CD14-positive monocyte (primary cell): ENCODE measurements around the gene TM4SF1. TPM values are rescaled to one million over a fixed set of nuclear protein-coding genes. Genes with fewer than 3 reads are reported as not detected.

Source experiments
- DNase-seq, 3 donors: peaks; one replicate each; pipeline ENCODE4 v3.0.0-alpha.2; 2011 to 2022
- H2AFZ ChIP-seq: 2 replicates; pipeline ENCODE4 v1.6.0; 2012; ENCODE audit warnings: mild to moderate bottlenecking, low read depth, low read length, inconsistent platforms; ENCODE audit not compliant: insufficient read depth, poor library complexity, severe bottlenecking
- H3K27ac ChIP-seq, 2 donors: 1 replicate in 1 of 2; 2 replicates in 1 of 2; pipeline ENCODE4 v1.5.1; 2012 to 2013; ENCODE audit warnings: low read length in 2 of 2, control low read depth in 1 of 2, inconsistent platforms in 1 of 2, low read depth in 1 of 2, mild to moderate bottlenecking in 1 of 2
- H3K27me3 ChIP-seq, 2 donors: one replicate each; pipeline versions ENCODE4 v1.6.0 to v1.6.1; 2011 to 2013; ENCODE audit warnings: low read length in 2 of 2; ENCODE audit not compliant: control insufficient read depth in 2 of 2, insufficient read depth in 2 of 2
- H3K36me3 ChIP-seq, 2 donors: replicated peaks in 1 of 2; 1 replicate in 1 of 2; 2 replicates in 1 of 2; pipeline versions ENCODE4 v1.5.1 to v1.6.1; 2012 to 2013; ENCODE audit warnings: low read length in 2 of 2, control low read depth in 1 of 2, inconsistent platforms in 1 of 2, mild to moderate bottlenecking in 1 of 2; ENCODE audit not compliant: insufficient read depth in 2 of 2, control insufficient read depth in 1 of 2
- H3K4me1 ChIP-seq, 2 donors: 1 replicate in 1 of 2; 2 replicates in 1 of 2; pipeline versions ENCODE4 v1.5.1 to v1.6.1; 2012 to 2013; ENCODE audit warnings: low read length in 2 of 2, control low read depth in 1 of 2, inconsistent platforms in 1 of 2, mild to moderate bottlenecking in 1 of 2, moderate library complexity in 1 of 2; ENCODE audit not compliant: insufficient read depth in 2 of 2, control insufficient read depth in 1 of 2
- H3K4me2 ChIP-seq: replicated peaks from 2 replicates; pipeline ENCODE3; 2012; ENCODE audit warnings: low read length, moderate library complexity, mild to moderate bottlenecking; ENCODE audit not compliant: poor library complexity, severe bottlenecking; ENCODE audit errors: extremely low read depth
- H3K4me3 ChIP-seq, 3 experiments: fragments of 200-600 bp in 1 of 3; sonication (generic) in 1 of 3; replicated peaks in 1 of 3; 1 replicate in 2 of 3; 2 replicates in 1 of 3; pipeline ENCODE4 v1.5.1; 2011 to 2013; ENCODE audit warnings: low read length in 3 of 3, mild to moderate bottlenecking in 3 of 3, control low read depth in 2 of 3, low read depth in 2 of 3, inconsistent platforms in 1 of 3, moderate library complexity in 1 of 3
- H3K79me2 ChIP-seq: 2 replicates; pipeline ENCODE4 v1.6.0; 2012; ENCODE audit warnings: mild to moderate bottlenecking, control low read depth, inconsistent platforms, low read length, moderate library complexity; ENCODE audit not compliant: insufficient read depth
- H3K9ac ChIP-seq: 2 replicates; pipeline ENCODE4 v1.6.0; 2017; ENCODE audit warnings: low read length, mild to moderate bottlenecking; ENCODE audit not compliant: insufficient read depth, poor library complexity, severe bottlenecking
- H3K9me3 ChIP-seq, 2 donors: replicated peaks in 1 of 2; 1 replicate in 1 of 2; 2 replicates in 1 of 2; pipeline versions ENCODE4 v1.5.1 to v1.6.1; 2012 to 2013; ENCODE audit warnings: low read length in 2 of 2, control low read depth in 1 of 2; ENCODE audit not compliant: control insufficient read depth in 1 of 2, insufficient read depth in 1 of 2
- H4K20me1 ChIP-seq: 2 replicates; pipeline ENCODE4 v1.6.0; 2012; ENCODE audit warnings: mild to moderate bottlenecking, low read length, control low read depth, moderate library complexity; ENCODE audit not compliant: insufficient read depth
- H3K27ac Mint-ChIP-seq, 7 donors: one replicate each; pipeline ENCODE4 v1.8.0; 2020; ENCODE audit warnings: mild to moderate bottlenecking in 7 of 7, mixed read lengths in 7 of 7, moderate library complexity in 6 of 7, inconsistent platforms in 2 of 7
- H3K27me3 Mint-ChIP-seq, 3 donors: one replicate each; pipeline ENCODE4 v1.8.0; 2021 to 2022; ENCODE audit warnings: low read depth in 3 of 3, mild to moderate bottlenecking in 3 of 3, mixed read lengths in 3 of 3, moderate library complexity in 3 of 3, inconsistent platforms in 1 of 3
- H3K36me3 Mint-ChIP-seq, 2 donors: one replicate each; pipeline ENCODE4 v1.8.0; 2020; ENCODE audit warnings: mixed read lengths in 2 of 2, inconsistent platforms in 1 of 2, mild to moderate bottlenecking in 1 of 2
- H3K4me1 Mint-ChIP-seq: one replicate; pipeline ENCODE4 v1.8.0; 2020; ENCODE audit warnings: mild to moderate bottlenecking, mixed read lengths
- H3K4me3 Mint-ChIP-seq, 2 donors: one replicate each; pipeline ENCODE4 v1.8.0; 2020; ENCODE audit warnings: mild to moderate bottlenecking in 2 of 2, mixed read lengths in 2 of 2, moderate library complexity in 1 of 2
- H3K9me3 Mint-ChIP-seq, 7 donors: one replicate each; pipeline ENCODE4 v1.8.0; 2020 to 2022; ENCODE audit warnings: mixed read lengths in 7 of 7, mild to moderate bottlenecking in 6 of 7, moderate library complexity in 6 of 7, inconsistent platforms in 2 of 7
- WGBS: methylation state at CpG from one replicate; pipeline ENCODE4 v1.1.5; 2013; ENCODE audit warnings: missing lambda C conversion rate; ENCODE audit not compliant: insufficient coverage; 5-methylcytosine and 5-hydroxymethylcytosine counted together
- intact Hi-C, 2 donors: fragments of 100-400 bp; cut with micrococcal nuclease; formaldehyde crosslinking; loops; one replicate each; pipeline versions ENCODE4 v1.15.0 to v1.15.1; 2023
- polyA plus RNA-seq, 3 donors: library from polyadenylated mRNA; depleted of rRNA in 1 of 3; unstranded in 2 of 3; stranded (reverse) in 1 of 3; fragments of 300-500 nt in 2 of 3; fragments of >200 nt in 1 of 3; fragmentation: Illumina TruSeq in 2 of 3; gene quantifications; 1 replicate in 2 of 3; 2 replicates in 1 of 3; pipeline ENCODE4 v1.2.3, GENCODE V29; 2012 to 2021
- TF ChIP-seq, protein P1 (sequence below): fragments of 200-600 bp; IDR thresholded peaks from one replicate; pipeline ENCODE4 v1.8.0; 2022; ENCODE audit warnings: antibody characterized with exemption, mild to moderate bottlenecking

The TM4SF1 gene
- polyA plus RNA-seq, 3 donors = not detected

DNA sequence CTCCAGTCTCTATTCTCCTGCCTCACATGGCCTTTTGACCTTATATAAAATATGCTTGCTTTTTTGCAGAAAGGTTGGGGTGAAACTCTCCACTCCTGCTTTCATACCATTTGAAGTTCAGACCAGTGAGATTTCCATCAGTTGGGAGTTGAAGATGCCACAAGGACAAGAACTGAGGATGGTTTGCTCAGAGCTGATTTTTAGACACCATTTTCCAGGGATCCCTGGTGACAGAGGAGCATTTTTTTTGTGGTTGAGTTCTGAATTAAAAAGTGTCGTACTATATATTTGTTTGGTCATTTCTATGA, 8.8 kb upstream of the TM4SF1 start:
- Histone ChIP-seq H3K27me3 (no peaks in the 10 kb centered on the region), H2AFZ (no peak overlapping the region), H3K9ac (no peak overlapping the region), H3K4me2 (no peak overlapping the region), H3K79me2 (no peaks in the 10 kb centered on the region), H3K36me3 (no peaks in the 10 kb centered on the region), H3K27ac (no peak overlapping the region), H3K4me1 (peaks cover 0 to 5% of the 10 kb centered on the region in 2 donors), H4K20me1 (no peaks in the 10 kb centered on the region), H3K9me3 (no peaks in the 10 kb centered on the region), H3K4me3 (no peak overlapping the region)
- H3K4me1 Mint-ChIP-seq = peaks cover 19% of the 10 kb centered on the region
- intact Hi-C loops = no loop called here
- TF ChIP-seq, protein P1, sequence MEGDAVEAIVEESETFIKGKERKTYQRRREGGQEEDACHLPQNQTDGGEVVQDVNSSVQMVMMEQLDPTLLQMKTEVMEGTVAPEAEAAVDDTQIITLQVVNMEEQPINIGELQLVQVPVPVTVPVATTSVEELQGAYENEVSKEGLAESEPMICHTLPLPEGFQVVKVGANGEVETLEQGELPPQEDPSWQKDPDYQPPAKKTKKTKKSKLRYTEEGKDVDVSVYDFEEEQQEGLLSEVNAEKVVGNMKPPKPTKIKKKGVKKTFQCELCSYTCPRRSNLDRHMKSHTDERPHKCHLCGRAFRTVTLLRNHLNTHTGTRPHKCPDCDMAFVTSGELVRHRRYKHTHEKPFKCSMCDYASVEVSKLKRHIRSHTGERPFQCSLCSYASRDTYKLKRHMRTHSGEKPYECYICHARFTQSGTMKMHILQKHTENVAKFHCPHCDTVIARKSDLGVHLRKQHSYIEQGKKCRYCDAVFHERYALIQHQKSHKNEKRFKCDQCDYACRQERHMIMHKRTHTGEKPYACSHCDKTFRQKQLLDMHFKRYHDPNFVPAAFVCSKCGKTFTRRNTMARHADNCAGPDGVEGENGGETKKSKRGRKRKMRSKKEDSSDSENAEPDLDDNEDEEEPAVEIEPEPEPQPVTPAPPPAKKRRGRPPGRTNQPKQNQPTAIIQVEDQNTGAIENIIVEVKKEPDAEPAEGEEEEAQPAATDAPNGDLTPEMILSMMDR = no peak
- H3K27me3 Mint-ChIP-seq = peaks cover 0 to 6% (median 3%) of the 10 kb centered on the region in 3 donors
- H3K4me3 Mint-ChIP-seq = no peak overlapping the region
- no peak for DNase-seq
- peak overlapping the region in 4 of 7 donors; percentile 28 to 89 (median 72) for H3K27ac Mint-ChIP-seq
- H3K36me3 Mint-ChIP-seq = no peaks in the 10 kb centered on the region
- WGBS = no CpG with 5 or more reads among the region's 1 CpG
- H3K9me3 Mint-ChIP-seq = no peaks in the 10 kb centered on the region

DNA sequence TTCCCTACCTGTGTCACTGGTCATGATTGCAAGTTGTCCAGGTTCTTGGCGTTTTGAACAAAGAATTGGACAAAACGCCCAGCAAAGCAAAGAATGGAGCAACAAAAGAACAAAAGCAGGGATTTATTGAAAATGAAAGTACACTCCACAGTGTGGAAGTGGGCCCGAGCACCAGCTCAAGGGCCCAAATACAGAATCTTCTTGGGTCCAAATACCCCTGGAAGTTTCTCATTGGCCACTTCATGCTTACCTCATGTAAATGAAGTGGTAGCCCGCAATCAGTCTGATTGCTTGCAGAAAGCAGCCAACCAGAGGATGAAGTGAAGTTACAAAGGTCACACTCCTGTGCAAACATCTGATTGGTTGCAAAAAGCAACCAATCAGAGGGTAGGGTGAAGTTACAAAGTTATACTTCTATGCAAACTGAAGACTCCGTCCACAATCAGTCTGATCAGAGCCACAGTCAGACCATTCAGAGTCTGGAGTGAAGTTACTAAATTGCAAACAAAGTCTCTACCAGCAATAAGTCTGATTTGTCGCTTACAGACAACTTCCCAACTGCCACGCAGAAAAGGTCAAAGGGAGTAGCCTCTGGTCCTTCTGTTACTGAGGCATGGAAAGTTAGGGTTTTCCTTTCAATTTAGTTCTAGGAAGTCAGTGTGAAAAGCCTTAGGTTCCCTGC, 8.3 kb upstream of the TM4SF1 start:
- peaks cover 0 to 5% of the 10 kb centered on the region in 2 donors for H3K4me1 ChIP-seq
- no peak overlapping the region for H3K4me3 ChIP-seq
- DNase-seq = no peak
- TF ChIP-seq, protein P1 = no peak
- H4K20me1 ChIP-seq = no peaks in the 10 kb centered on the region
- no peaks in the 10 kb centered on the region for H3K9me3 Mint-ChIP-seq
- no peaks in the 10 kb centered on the region for H3K27me3 ChIP-seq
- H3K36me3 ChIP-seq = no peaks in the 10 kb centered on the region
- H3K4me3 Mint-ChIP-seq = no peak overlapping the region
- H2AFZ ChIP-seq = no peak overlapping the region
- no peaks in the 10 kb centered on the region for H3K36me3 Mint-ChIP-seq
- whole genome bisulfite sequencing = 91% methylated on average over 3 of the region's 7 CpGs
- peaks cover 0 to 7% (median 3%) of the 10 kb centered on the region in 3 donors for H3K27me3 Mint-ChIP-seq
- no peaks in the 10 kb centered on the region for H3K79me2 ChIP-seq
- intact Hi-C loops = no loop called here
- H3K27ac ChIP-seq = no peak overlapping the region
- H3K27ac Mint-ChIP-seq = no peak overlapping the region
- no peaks in the 10 kb centered on the region for H3K9me3 ChIP-seq
- H3K4me1 Mint-ChIP-seq = peaks cover 19% of the 10 kb centered on the region
- H3K4me2 ChIP-seq = no peak overlapping the region
- H3K9ac ChIP-seq = no peak overlapping the region
